ENCODE data around the gene TPP2.

TPP2 gene

GRCh38 chr13:102569488-102569887 is 27.3 kb upstream of the TPP2 start:
- Histone ChIP-seq H3K9ac (ENCODE audit: low read length) (no peak overlapping the region), H3K56ac (ENCODE audit: low read length) (no peak overlapping the region), H4K5ac (ENCODE audit: low read length) (no peak overlapping the region), H3K4me3 (ENCODE audit: low read length) (no peak overlapping the region), H3K4ac (ENCODE audit: low read depth, low read length) (no peak overlapping the region), H3K4me1 (ENCODE audit: control insufficient read depth, low read depth, low read length) (no peaks in the 10 kb centered on the region), H3K4me2 (ENCODE audit: low read length) (no peak overlapping the region), H3K27ac (ENCODE audit: low read depth, low read length) (no peak overlapping the region), H2BK15ac (replicated peaks; ENCODE audit: low read depth) (no peak overlapping the region), H2BK120ac (ENCODE audit: low read depth, low read length) (no peak overlapping the region), H2AK5ac (ENCODE audit: low read length) (no peak overlapping the region), H3K27me3 (ENCODE audit: insufficient read depth, low read length, poor library complexity) (no peaks in the 10 kb centered on the region), H3K79me2 (ENCODE audit: control insufficient read depth, insufficient read depth, low read length) (no peaks in the 10 kb centered on the region), H3K79me1 (ENCODE audit: low read length) (no peaks in the 10 kb centered on the region), H4K8ac (ENCODE audit: low read depth, low read length) (no peak overlapping the region), H2BK5ac (ENCODE audit: low read length) (no peak overlapping the region), H3K18ac (ENCODE audit: low read length) (no peak overlapping the region), H3K36me3 (ENCODE audit: control insufficient read depth, insufficient read depth, low read length) (no peaks in the 10 kb centered on the region), H3K23ac (ENCODE audit: low read length) (no peak overlapping the region)
- no CpG with 5 or more reads among the region's 1 CpG for WGBS (ENCODE audit: extremely low coverage, insufficient coverage, low lambda C conversion rate)
- no peak for DNase-seq

- H2BK5ac ChIP-seq (ENCODE audit: low read length), result no peak overlapping the region
These were observed 25.7 kb upstream of the TPP2 start for GRCh38 chr13:102571075-102571474.

GRCh38 chr13:102572323-102572722 is 24.5 kb upstream of the TPP2 start:
- Histone ChIP-seq H3K4me3 (ENCODE audit: low read length) (no peak overlapping the region), H3K27ac (ENCODE audit: low read depth, low read length) (no peak overlapping the region), H3K56ac (ENCODE audit: low read length) (no peak overlapping the region), H3K18ac (ENCODE audit: low read length) (no peak overlapping the region), H3K79me1 (ENCODE audit: low read length) (no peaks in the 10 kb centered on the region), H3K4me1 (ENCODE audit: control insufficient read depth, low read depth, low read length) (no peaks in the 10 kb centered on the region), H2BK120ac (ENCODE audit: low read depth, low read length) (no peak overlapping the region), H4K8ac (ENCODE audit: low read depth, low read length) (no peak overlapping the region), H3K36me3 (ENCODE audit: control insufficient read depth, insufficient read depth, low read length) (no peaks in the 10 kb centered on the region), H3K4ac (ENCODE audit: low read depth, low read length) (no peak overlapping the region), H3K23ac (ENCODE audit: low read length) (no peak overlapping the region), H4K5ac (ENCODE audit: low read length) (no peak overlapping the region), H3K79me2 (ENCODE audit: control insufficient read depth, insufficient read depth, low read length) (no peaks in the 10 kb centered on the region), H3K27me3 (ENCODE audit: insufficient read depth, low read length, poor library complexity) (no peaks in the 10 kb centered on the region), H2BK15ac (replicated peaks; ENCODE audit: low read depth) (no peak overlapping the region), H3K4me2 (ENCODE audit: low read length) (no peak overlapping the region), H2AK5ac (ENCODE audit: low read length) (no peak overlapping the region), H2BK5ac (ENCODE audit: low read length) (no peak overlapping the region), H3K9ac (ENCODE audit: low read length) (no peak overlapping the region)
- no CpG with 5 or more reads among the region's 6 CpGs for WGBS (ENCODE audit: extremely low coverage, insufficient coverage, low lambda C conversion rate)
- no peak for DNase-seq

More at GRCh38 chr13:102571075-102571474, 25.7 kb upstream of the TPP2 start:
- H3K23ac ChIP-seq (ENCODE audit: low read length), result no peak overlapping the region
- H3K4me3 ChIP-seq (ENCODE audit: low read length), result no peak overlapping the region
- no peak overlapping the region for H3K56ac ChIP-seq (ENCODE audit: low read length)
- H3K4ac ChIP-seq (ENCODE audit: low read depth, low read length), result no peak overlapping the region
- no peak overlapping the region for H3K27ac ChIP-seq (ENCODE audit: low read depth, low read length)
- no peaks in the 10 kb centered on the region for H3K36me3 ChIP-seq (ENCODE audit: control insufficient read depth, insufficient read depth, low read length)
- no peak overlapping the region for H4K5ac ChIP-seq (ENCODE audit: low read length)
- no peak overlapping the region for H2BK120ac ChIP-seq (ENCODE audit: low read depth, low read length)
- no peak overlapping the region for H3K9ac ChIP-seq (ENCODE audit: low read length)
- H3K79me1 ChIP-seq (ENCODE audit: low read length), result no peaks in the 10 kb centered on the region
- peak; percentile 47 for DNase-seq
- no peak overlapping the region for H3K18ac ChIP-seq (ENCODE audit: low read length)
- H4K8ac ChIP-seq (ENCODE audit: low read depth, low read length), result no peak overlapping the region
- H3K79me2 ChIP-seq (ENCODE audit: control insufficient read depth, insufficient read depth, low read length), result no peaks in the 10 kb centered on the region
- H3K4me1 ChIP-seq (ENCODE audit: control insufficient read depth, low read depth, low read length), result no peaks in the 10 kb centered on the region
- no peaks in the 10 kb centered on the region for H3K27me3 ChIP-seq (ENCODE audit: insufficient read depth, low read length, poor library complexity)
- no peak overlapping the region for H2BK15ac ChIP-seq (replicated peaks; ENCODE audit: low read depth)
- no CpG with 5 or more reads among the region's 4 CpGs for WGBS (ENCODE audit: extremely low coverage, insufficient coverage, low lambda C conversion rate)
- no peak overlapping the region for H3K4me2 ChIP-seq (ENCODE audit: low read length)
- H2AK5ac ChIP-seq (ENCODE audit: low read length), result no peak overlapping the region

GRCh38 chr13:102580552-102581169 is 16.1 kb upstream of the TPP2 start:
- Histone ChIP-seq H3K79me2 (ENCODE audit: control insufficient read depth, insufficient read depth, low read length) (no peaks in the 10 kb centered on the region), H4K5ac (ENCODE audit: low read length) (no peak overlapping the region)

GRCh38 chr13:102582256-102582655 is 14.5 kb upstream of the TPP2 start:
- Histone ChIP-seq H3K36me3 (ENCODE audit: control insufficient read depth, insufficient read depth, low read length) (no peaks in the 10 kb centered on the region), H2AK5ac (ENCODE audit: low read length) (no peak overlapping the region), H4K8ac (ENCODE audit: low read depth, low read length) (no peak overlapping the region), H3K79me1 (ENCODE audit: low read length) (no peaks in the 10 kb centered on the region), H3K18ac (ENCODE audit: low read length) (no peak overlapping the region), H2BK15ac (replicated peaks; ENCODE audit: low read depth) (no peak overlapping the region), H3K9ac (ENCODE audit: low read length) (no peak overlapping the region), H2BK120ac (ENCODE audit: low read depth, low read length) (no peak overlapping the region), H3K79me2 (ENCODE audit: control insufficient read depth, insufficient read depth, low read length) (no peaks in the 10 kb centered on the region), H2BK5ac (ENCODE audit: low read length) (no peak overlapping the region), H3K23ac (ENCODE audit: low read length) (no peak overlapping the region), H3K56ac (ENCODE audit: low read length) (no peak overlapping the region), H3K27me3 (ENCODE audit: insufficient read depth, low read length, poor library complexity) (no peaks in the 10 kb centered on the region), H3K27ac (ENCODE audit: low read depth, low read length) (no peak overlapping the region), H3K4me3 (ENCODE audit: low read length) (no peak overlapping the region), H4K5ac (ENCODE audit: low read length) (no peak overlapping the region), H3K4ac (ENCODE audit: low read depth, low read length) (no peak overlapping the region), H3K4me2 (ENCODE audit: low read length) (no peak overlapping the region), H3K4me1 (ENCODE audit: control insufficient read depth, low read depth, low read length) (no peaks in the 10 kb centered on the region)
- DNase-seq, result no peak

More at GRCh38 chr13:102580552-102581169, 16.1 kb upstream of the TPP2 start:
- DNase-seq, result peak; percentile 65
- Histone ChIP-seq H3K56ac (ENCODE audit: low read length) (no peak overlapping the region), H3K4me3 (ENCODE audit: low read length) (no peak overlapping the region), H3K23ac (ENCODE audit: low read length) (no peak overlapping the region), H2BK15ac (replicated peaks; ENCODE audit: low read depth) (no peak overlapping the region), H2BK120ac (ENCODE audit: low read depth, low read length) (no peak overlapping the region), H3K4me2 (ENCODE audit: low read length) (no peak overlapping the region), H3K27me3 (ENCODE audit: insufficient read depth, low read length, poor library complexity) (no peaks in the 10 kb centered on the region), H2AK5ac (ENCODE audit: low read length) (no peak overlapping the region), H3K36me3 (ENCODE audit: control insufficient read depth, insufficient read depth, low read length) (no peaks in the 10 kb centered on the region), H3K27ac (ENCODE audit: low read depth, low read length) (no peak overlapping the region), H3K4ac (ENCODE audit: low read depth, low read length) (no peak overlapping the region), H3K79me1 (ENCODE audit: low read length) (no peaks in the 10 kb centered on the region), H3K18ac (ENCODE audit: low read length) (no peak overlapping the region), H2BK5ac (ENCODE audit: low read length) (no peak overlapping the region), H4K8ac (ENCODE audit: low read depth, low read length) (no peak overlapping the region), H3K9ac (ENCODE audit: low read length) (no peak overlapping the region), H3K4me1 (ENCODE audit: control insufficient read depth, low read depth, low read length) (no peaks in the 10 kb centered on the region)
- no CpG with 5 or more reads among the region's 5 CpGs for WGBS (ENCODE audit: extremely low coverage, insufficient coverage, low lambda C conversion rate)

GRCh38 chr13:102584434-102584833 is 12.4 kb upstream of the TPP2 start:
- H3K79me2 ChIP-seq (ENCODE audit: control insufficient read depth, insufficient read depth, low read length), result no peaks in the 10 kb centered on the region
- H2AK5ac ChIP-seq (ENCODE audit: low read length), result no peak overlapping the region
- H3K27me3 ChIP-seq (ENCODE audit: insufficient read depth, low read length, poor library complexity), result no peaks in the 10 kb centered on the region
- no peak overlapping the region for H3K4me2 ChIP-seq (ENCODE audit: low read length)
- no peak overlapping the region for H2BK15ac ChIP-seq (replicated peaks; ENCODE audit: low read depth)
- peaks cover 3% of the 10 kb centered on the region for H3K4me1 ChIP-seq (ENCODE audit: control insufficient read depth, low read depth, low read length)
- no peaks in the 10 kb centered on the region for H3K36me3 ChIP-seq (ENCODE audit: control insufficient read depth, insufficient read depth, low read length)
- no peaks in the 10 kb centered on the region for H3K79me1 ChIP-seq (ENCODE audit: low read length)
- no CpG with 5 or more reads among the region's 3 CpGs for WGBS (ENCODE audit: extremely low coverage, insufficient coverage, low lambda C conversion rate)
- no peak overlapping the region for H3K4me3 ChIP-seq (ENCODE audit: low read length)
- DNase-seq, result no peak
- no peak overlapping the region for H3K18ac ChIP-seq (ENCODE audit: low read length)
- no peak overlapping the region for H4K5ac ChIP-seq (ENCODE audit: low read length)
- H2BK5ac ChIP-seq (ENCODE audit: low read length), result no peak overlapping the region
- H3K56ac ChIP-seq (ENCODE audit: low read length), result no peak overlapping the region
- H3K23ac ChIP-seq (ENCODE audit: low read length), result no peak overlapping the region
- no peak overlapping the region for H3K4ac ChIP-seq (ENCODE audit: low read depth, low read length)
- no peak overlapping the region for H2BK120ac ChIP-seq (ENCODE audit: low read depth, low read length)
- no peak overlapping the region for H4K8ac ChIP-seq (ENCODE audit: low read depth, low read length)
- no peak overlapping the region for H3K27ac ChIP-seq (ENCODE audit: low read depth, low read length)
- H3K9ac ChIP-seq (ENCODE audit: low read length), result no peak overlapping the region
